ENCODE results near the gene TRAF3IP1.

TRAF3IP1 gene

DNA sequence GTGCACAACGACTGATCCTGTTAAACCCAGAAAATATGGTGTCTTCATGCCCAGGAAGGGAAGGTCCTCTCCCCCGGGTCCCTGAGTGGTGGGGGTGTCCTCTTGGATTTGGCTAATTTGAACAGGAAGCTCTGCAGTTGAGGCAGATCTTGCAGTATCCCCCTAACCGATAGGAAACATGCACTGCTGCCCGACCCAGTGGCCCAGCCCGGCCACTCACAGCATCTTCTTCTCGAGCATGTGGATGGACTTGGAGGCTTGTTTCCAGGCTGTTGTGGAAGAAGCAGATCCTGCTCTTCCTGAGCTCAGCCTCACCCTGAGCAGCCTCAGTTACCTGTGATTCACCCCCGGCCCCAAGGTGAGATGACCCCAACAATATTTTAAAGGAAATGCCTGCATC, 60.0 kb downstream of the TRAF3IP1 start:
- no peaks in the 10 kb centered on the region for H3K9me2 ChIP-seq (replicated peaks; ENCODE audit: control insufficient read depth, low read length)
- H3F3A ChIP-seq (ENCODE audit: control insufficient read depth, insufficient read depth), result no peaks in the 10 kb centered on the region
- H3K79me2 ChIP-seq (ENCODE audit: control insufficient read depth, low read length), result no peaks in the 10 kb centered on the region
- H3K4me1 ChIP-seq (ENCODE audit: control insufficient read depth, low read length), result peaks cover 5% of the 10 kb centered on the region; the same call in 1 of the 2 replicates
- no peak overlapping the region for H3K4me2 ChIP-seq (ENCODE audit: low read length)
- no peaks in the 10 kb centered on the region for H3K36me3 ChIP-seq (ENCODE audit: control insufficient read depth, low read length)
- 0 out of 2 replicates have a peak, but pooled peaks cover 3% of the 10 kb centered on the region for H3K9me3 ChIP-seq (ENCODE audit: control insufficient read depth, insufficient read depth, low read length)
- no peak overlapping the region for H3K27ac ChIP-seq (ENCODE audit: low read depth, low read length)
- TF ChIP-seq, protein P1, sequence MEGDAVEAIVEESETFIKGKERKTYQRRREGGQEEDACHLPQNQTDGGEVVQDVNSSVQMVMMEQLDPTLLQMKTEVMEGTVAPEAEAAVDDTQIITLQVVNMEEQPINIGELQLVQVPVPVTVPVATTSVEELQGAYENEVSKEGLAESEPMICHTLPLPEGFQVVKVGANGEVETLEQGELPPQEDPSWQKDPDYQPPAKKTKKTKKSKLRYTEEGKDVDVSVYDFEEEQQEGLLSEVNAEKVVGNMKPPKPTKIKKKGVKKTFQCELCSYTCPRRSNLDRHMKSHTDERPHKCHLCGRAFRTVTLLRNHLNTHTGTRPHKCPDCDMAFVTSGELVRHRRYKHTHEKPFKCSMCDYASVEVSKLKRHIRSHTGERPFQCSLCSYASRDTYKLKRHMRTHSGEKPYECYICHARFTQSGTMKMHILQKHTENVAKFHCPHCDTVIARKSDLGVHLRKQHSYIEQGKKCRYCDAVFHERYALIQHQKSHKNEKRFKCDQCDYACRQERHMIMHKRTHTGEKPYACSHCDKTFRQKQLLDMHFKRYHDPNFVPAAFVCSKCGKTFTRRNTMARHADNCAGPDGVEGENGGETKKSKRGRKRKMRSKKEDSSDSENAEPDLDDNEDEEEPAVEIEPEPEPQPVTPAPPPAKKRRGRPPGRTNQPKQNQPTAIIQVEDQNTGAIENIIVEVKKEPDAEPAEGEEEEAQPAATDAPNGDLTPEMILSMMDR (IDR thresholded peaks at IDR 0.05; ENCODE audit: low read depth, low read length, poor library complexity, severe bottlenecking), result no peak
- TF ChIP-seq EZH2phosphoT487 (IDR thresholded peaks at IDR 0.05; ENCODE audit: borderline replicate concordance, low read length), result no peak
- no peak overlapping the region for H3K4me3 ChIP-seq (ENCODE audit: low read length)
- H3K27me3 ChIP-seq (ENCODE audit: control insufficient read depth, low read length), result no peaks in the 10 kb centered on the region
- no peaks in the 10 kb centered on the region for H4K20me1 ChIP-seq (ENCODE audit: control insufficient read depth, insufficient read depth, low read depth, low read length)

DNA sequence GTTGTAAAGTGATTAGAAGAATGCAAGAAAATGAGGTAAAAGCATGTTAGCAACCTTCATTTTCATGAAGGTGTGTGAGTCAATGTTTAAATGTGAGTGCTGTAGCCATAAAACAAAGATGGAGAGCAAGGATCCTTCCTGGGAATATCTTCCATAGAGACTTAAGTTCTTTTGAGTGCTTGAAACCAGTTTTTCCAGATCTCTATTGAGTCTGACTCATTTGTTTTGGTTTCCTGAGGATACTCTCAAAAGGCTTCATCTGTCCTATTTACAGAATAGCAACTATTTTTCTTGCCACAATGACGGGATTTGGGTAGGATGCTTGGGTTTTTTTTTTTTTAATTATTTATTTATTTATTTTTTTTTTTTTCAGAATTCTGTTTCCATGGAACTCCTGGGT, 60.5 kb downstream of the TRAF3IP1 start:
- Histone ChIP-seq H3K9me2 (replicated peaks; ENCODE audit: control insufficient read depth, low read length) (no peaks in the 10 kb centered on the region), H3K36me3 (ENCODE audit: control insufficient read depth, low read length) (no peaks in the 10 kb centered on the region), H3K4me3 (ENCODE audit: low read length) (no peak overlapping the region), H3K27me3 (ENCODE audit: control insufficient read depth, low read length) (no peaks in the 10 kb centered on the region), H3K27ac (ENCODE audit: low read depth, low read length) (no peak overlapping the region), H3K9me3 (ENCODE audit: control insufficient read depth, insufficient read depth, low read length) (0 out of 2 replicates have a peak, but pooled peaks cover 3% of the 10 kb centered on the region), H3K79me2 (ENCODE audit: control insufficient read depth, low read length) (no peaks in the 10 kb centered on the region), H3F3A (ENCODE audit: control insufficient read depth, insufficient read depth) (no peaks in the 10 kb centered on the region), H3K4me2 (ENCODE audit: low read length) (no peak overlapping the region), H4K20me1 (ENCODE audit: control insufficient read depth, insufficient read depth, low read depth, low read length) (no peaks in the 10 kb centered on the region), H3K4me1 (ENCODE audit: control insufficient read depth, low read length) (peaks cover 5% of the 10 kb centered on the region; the same call in 1 of the 2 replicates)
- no peak for TF ChIP-seq EZH2phosphoT487 (IDR thresholded peaks at IDR 0.05; ENCODE audit: borderline replicate concordance, low read length)
- TF ChIP-seq, protein P1 (IDR thresholded peaks at IDR 0.05; ENCODE audit: low read depth, low read length, poor library complexity, severe bottlenecking), result no peak

DNA sequence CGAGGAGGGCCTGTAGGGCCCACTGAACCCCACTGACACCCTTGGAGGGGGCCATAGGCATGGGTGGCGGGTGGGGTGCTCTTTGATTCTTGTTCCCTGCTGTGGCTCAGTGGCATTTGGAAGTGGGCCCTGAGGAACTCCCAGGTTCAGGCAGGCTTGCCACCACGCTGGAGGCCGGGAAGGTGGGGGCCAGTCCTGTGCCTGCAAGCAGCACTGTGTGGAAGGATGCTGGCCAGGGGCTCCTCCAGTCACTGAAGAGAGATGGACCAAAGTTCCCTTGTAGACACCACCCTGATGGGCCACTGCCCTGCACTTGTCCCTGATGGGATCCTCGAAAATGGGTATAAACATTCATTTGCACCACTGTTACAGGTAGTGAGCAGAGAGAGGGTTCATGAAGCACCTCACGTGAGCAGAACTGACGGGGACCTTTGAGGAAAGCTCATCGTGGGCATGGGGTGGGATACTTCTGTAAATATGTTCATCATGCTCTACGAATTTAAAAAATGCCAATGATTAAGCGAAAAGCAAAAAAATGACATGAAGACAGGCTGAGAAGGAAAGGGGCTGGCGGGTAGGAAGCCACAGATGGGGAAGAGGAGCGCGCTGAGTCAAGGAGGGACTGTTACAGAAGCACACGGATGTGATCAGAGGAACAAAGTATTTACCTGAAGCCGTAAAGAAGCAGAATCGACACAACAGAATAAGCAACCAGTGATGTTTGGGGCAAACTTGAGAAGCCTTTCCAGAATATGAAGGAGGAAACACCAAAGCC, 61.2 kb downstream of the TRAF3IP1 start:
- H3K9me3 ChIP-seq (ENCODE audit: control insufficient read depth, insufficient read depth, low read length), result 0 out of 2 replicates have a peak, but pooled peaks cover 3% of the 10 kb centered on the region
- H3K4me1 ChIP-seq (ENCODE audit: control insufficient read depth, low read length), result peaks cover 5% of the 10 kb centered on the region; the same call in 1 of the 2 replicates
- H3K4me3 ChIP-seq (ENCODE audit: low read length), result no peak overlapping the region
- TF ChIP-seq, protein P1 (IDR thresholded peaks at IDR 0.05; ENCODE audit: low read depth, low read length, poor library complexity, severe bottlenecking), result no peak
- TF ChIP-seq EZH2phosphoT487 (IDR thresholded peaks at IDR 0.05; ENCODE audit: borderline replicate concordance, low read length), result no peak
- no peaks in the 10 kb centered on the region for H3K27me3 ChIP-seq (ENCODE audit: control insufficient read depth, low read length)
- no peaks in the 10 kb centered on the region for H3K79me2 ChIP-seq (ENCODE audit: control insufficient read depth, low read length)
- H3K27ac ChIP-seq (ENCODE audit: low read depth, low read length), result no peak overlapping the region
- H3F3A ChIP-seq (ENCODE audit: control insufficient read depth, insufficient read depth), result no peaks in the 10 kb centered on the region
- no peaks in the 10 kb centered on the region for H4K20me1 ChIP-seq (ENCODE audit: control insufficient read depth, insufficient read depth, low read depth, low read length)
- no peaks in the 10 kb centered on the region for H3K9me2 ChIP-seq (replicated peaks; ENCODE audit: control insufficient read depth, low read length)
- no peak overlapping the region for H3K4me2 ChIP-seq (ENCODE audit: low read length)
- no peaks in the 10 kb centered on the region for H3K36me3 ChIP-seq (ENCODE audit: control insufficient read depth, low read length)
